ENCODE measurements around the gene ADAMTSL4. TPM values are rescaled to one million over a fixed set of nuclear protein-coding genes. Genes with fewer than 3 reads are reported as not detected.

Gene ADAMTSL4
- total and polyA plus RNA-seq, 9 of the 15 experiments (the other 6 are each of a cell fraction or from before 2014, with no cell fraction given), result 12.7 to 212 (median 35.6) TPM

GRCh38 chr1:150516050-150516591, 33.1 kb upstream of the ADAMTSL4 start (continued):
- TF ChIP-seq ZMIZ1 (IDR thresholded peaks at IDR 0.05; ENCODE audit: low read depth in 2 of 2, low read length in 2 of 2) (no peak), ZEB2 (IDR thresholded peaks at IDR 0.05) (0 out of 2 replicates have a peak, but pooled peaks have one; percentile 22), AFF1 (IDR thresholded peaks at IDR 0.05; ENCODE audit: low read depth in 1 of 2, partially characterized antibody in 2 of 2) (peak; percentile 62 to 63), BACH1 (tag; IDR thresholded peaks at IDR 0.05) (no peak), GTF2A2 (tag; IDR thresholded peaks at IDR 0.05) (no peak), HLTF (IDR thresholded peaks at IDR 0.05) (no peak), NBN (IDR thresholded peaks at IDR 0.05; ENCODE audit: low read depth) (0 out of 2 replicates have a peak, but pooled peaks have one; percentile 9), BCOR (IDR thresholded peaks at IDR 0.05) (peak; percentile 81), ARID1B (IDR thresholded peaks at IDR 0.05) (peak; percentile 18; the same call in 1 of the 2 replicates), ZNF639 (CRISPR knock-in tag; conservative IDR thresholded peaks at IDR 0.05 in 1 of 2, IDR thresholded peaks at IDR 0.05 in 1 of 2) (no peak), CC2D1A (IDR thresholded peaks at IDR 0.05) (peak; percentile 68; the same call in 1 of the 2 replicates), HMG20B (CRISPR knock-in tag; IDR thresholded peaks at IDR 0.05) (no peak), ZNF12 (CRISPR knock-in tag; IDR thresholded peaks at IDR 0.05) (peak; percentile 57; the same call in 1 of the 2 replicates), EP400 (IDR thresholded peaks at IDR 0.05) (no peak), NEUROD1 (IDR thresholded peaks at IDR 0.05; ENCODE audit: borderline replicate concordance, low read depth, low read length, partially characterized antibody) (no peak), CEBPB (tag; IDR thresholded peaks at IDR 0.05) (no peak)

All from K562 (cell line).